Liver (tissue), 3 donors: ENCODE measurements around the gene COL23A1.

ENCODE experiments used
- ATF3 ChIP-seq: IDR thresholded peaks from 2 replicates; pipeline ENCODE4 v1.6.1; 2016; ENCODE audit warnings: antibody characterized with exemption
- EGR1 ChIP-seq, 2 donors: IDR thresholded peaks; 2 replicates each; pipeline ENCODE4 v1.6.1; 2016 to 2018; ENCODE audit warnings: antibody characterized with exemption in 2 of 2, low read depth in 2 of 2
- GABPA ChIP-seq, 2 donors: IDR thresholded peaks in 1 of 2; conservative IDR thresholded peaks in 1 of 2; 2 replicates each; pipeline ENCODE4 v1.6.1; 2016; ENCODE audit warnings: antibody characterized with exemption in 2 of 2, mild to moderate bottlenecking in 1 of 2, moderate library complexity in 1 of 2
- JUND ChIP-seq, 2 donors: IDR thresholded peaks; 2 replicates each; pipeline ENCODE4 v1.6.1; 2016; ENCODE audit warnings: antibody characterized with exemption in 2 of 2
- MAX ChIP-seq: IDR thresholded peaks from 2 replicates; pipeline ENCODE4 v1.6.1; 2016; ENCODE audit warnings: antibody characterized with exemption
- SP1 ChIP-seq: IDR thresholded peaks from 2 replicates; pipeline ENCODE4 v1.6.1; 2018; ENCODE audit warnings: antibody characterized with exemption, mild to moderate bottlenecking
- TAF1 ChIP-seq: conservative IDR thresholded peaks from 2 replicates; pipeline ENCODE4 v1.6.1; 2016; ENCODE audit warnings: antibody characterized with exemption, mild to moderate bottlenecking
- YY1 ChIP-seq: IDR thresholded peaks from 2 replicates; pipeline ENCODE4 v1.6.1; 2016; ENCODE audit warnings: antibody characterized with exemption, mild to moderate bottlenecking
- TF ChIP-seq, protein P1 (sequence below): fragments of 150-350 bp; IDR thresholded peaks from 2 replicates; pipeline ENCODE4 v1.5.1; 2017; ENCODE audit warnings: improper control_type of control experiment, low read depth, low read length; ENCODE audit not compliant: missing input control
- donor health status: healthy.
- donor health status: healthy.

GRCh38 chr5:178442405-178443257 is 147.6 kb downstream of the COL23A1 start:
- TF ChIP-seq, protein P1, sequence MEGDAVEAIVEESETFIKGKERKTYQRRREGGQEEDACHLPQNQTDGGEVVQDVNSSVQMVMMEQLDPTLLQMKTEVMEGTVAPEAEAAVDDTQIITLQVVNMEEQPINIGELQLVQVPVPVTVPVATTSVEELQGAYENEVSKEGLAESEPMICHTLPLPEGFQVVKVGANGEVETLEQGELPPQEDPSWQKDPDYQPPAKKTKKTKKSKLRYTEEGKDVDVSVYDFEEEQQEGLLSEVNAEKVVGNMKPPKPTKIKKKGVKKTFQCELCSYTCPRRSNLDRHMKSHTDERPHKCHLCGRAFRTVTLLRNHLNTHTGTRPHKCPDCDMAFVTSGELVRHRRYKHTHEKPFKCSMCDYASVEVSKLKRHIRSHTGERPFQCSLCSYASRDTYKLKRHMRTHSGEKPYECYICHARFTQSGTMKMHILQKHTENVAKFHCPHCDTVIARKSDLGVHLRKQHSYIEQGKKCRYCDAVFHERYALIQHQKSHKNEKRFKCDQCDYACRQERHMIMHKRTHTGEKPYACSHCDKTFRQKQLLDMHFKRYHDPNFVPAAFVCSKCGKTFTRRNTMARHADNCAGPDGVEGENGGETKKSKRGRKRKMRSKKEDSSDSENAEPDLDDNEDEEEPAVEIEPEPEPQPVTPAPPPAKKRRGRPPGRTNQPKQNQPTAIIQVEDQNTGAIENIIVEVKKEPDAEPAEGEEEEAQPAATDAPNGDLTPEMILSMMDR = no peak
- TF ChIP-seq JUND (IDR thresholded peaks at IDR 0.05) (no peak), TAF1 (no peak), SP1 (no peak), MAX (no peak), EGR1 (IDR thresholded peaks at IDR 0.05; ENCODE audit: low read depth in 2 of 2) (no peak), ATF3 (no peak), YY1 (no peak), GABPA (IDR thresholded peaks at IDR 0.05 in 1 of 2, conservative IDR thresholded peaks at IDR 0.05 in 1 of 2) (no peak)
